HepG2 (cell line): ENCODE data around the gene ITPK1. TPM values are rescaled to one million over a fixed set of nuclear protein-coding genes. Genes with fewer than 3 reads are reported as not detected.

ENCODE experiments used
- AHDC1 ChIP-seq: sonication (generic); formaldehyde crosslinking; IDR thresholded peaks from 2 replicates; pipeline ENCODE4 v1.5.1; 2020; ENCODE audit warnings: mild to moderate bottlenecking, missing genetic modification reagents, borderline replicate concordance
- BCL6 ChIP-seq: IDR thresholded peaks from 2 replicates; pipeline ENCODE4 v1.6.1; 2016; ENCODE audit warnings: missing genetic modification reagents, missing compliant biosample characterization
- HDAC1 ChIP-seq: sonication (generic); formaldehyde crosslinking; IDR thresholded peaks from 2 replicates; pipeline ENCODE4 v1.5.1; 2020; ENCODE audit warnings: mild to moderate bottlenecking, missing genetic modification reagents
- HHEX ChIP-seq: IDR thresholded peaks from 2 replicates; pipeline ENCODE4 v1.6.1; 2016; ENCODE audit warnings: control low read depth
- HNF4G ChIP-seq, 2 experiments: sonication (generic) in 1 of 2; formaldehyde crosslinking in 1 of 2; IDR thresholded peaks; 2 replicates each; pipeline versions ENCODE4 v1.4.0 to v1.6.1; 2011 to 2020; ENCODE audit warnings: borderline replicate concordance in 2 of 2, low read depth in 2 of 2, mild to moderate bottlenecking in 2 of 2, low read length in 1 of 2, missing genetic modification reagents in 1 of 2, moderate library complexity in 1 of 2
- HOXA7 ChIP-seq: sonication (generic); formaldehyde crosslinking; IDR thresholded peaks from 2 replicates; pipeline ENCODE4 v1.8.1; 2022; ENCODE audit warnings: mild to moderate bottlenecking, missing genetic modification reagents, moderate library complexity
- ISL2 ChIP-seq: sonication (generic); formaldehyde crosslinking; IDR thresholded peaks from 2 replicates; pipeline ENCODE4 v1.5.0; 2020; ENCODE audit warnings: missing genetic modification reagents
- JARID2 ChIP-seq: sonication (generic); formaldehyde crosslinking; IDR thresholded peaks from 2 replicates; pipeline ENCODE4 v1.8.1; 2023; ENCODE audit warnings: missing genetic modification reagents, inconsistent platforms; ENCODE audit not compliant: insufficient replicate concordance
- KAT7 ChIP-seq: IDR thresholded peaks from 2 replicates; pipeline ENCODE4 v1.6.1; 2018; ENCODE audit warnings: borderline replicate concordance, missing compliant biosample characterization
- KDM6A ChIP-seq: IDR thresholded peaks from 2 replicates; pipeline ENCODE4 v1.6.1; 2016; ENCODE audit warnings: low read depth
- KLF12 ChIP-seq: sonication (generic); formaldehyde crosslinking; IDR thresholded peaks from 2 replicates; pipeline ENCODE4 v1.4.0; 2020; ENCODE audit warnings: missing genetic modification reagents, borderline replicate concordance
- MIER3 ChIP-seq: IDR thresholded peaks from 2 replicates; pipeline ENCODE4 v1.6.1; 2016; ENCODE audit warnings: missing compliant biosample characterization, borderline replicate concordance
- NFATC3 ChIP-seq: sonication (generic); formaldehyde crosslinking; IDR thresholded peaks from 2 replicates; pipeline ENCODE4 v1.5.1; 2020; ENCODE audit warnings: mild to moderate bottlenecking, missing genetic modification reagents
- POLR2A ChIP-seq, 2 experiments: IDR thresholded peaks; 2 replicates each; pipeline ENCODE4 v1.6.1; 2011; ENCODE audit warnings: low read depth in 2 of 2, low read length in 2 of 2, mild to moderate bottlenecking in 1 of 2, moderate library complexity in 1 of 2; ENCODE audit not compliant: insufficient read depth in 1 of 2
- SAFB2 ChIP-seq: sonication (generic); formaldehyde crosslinking; IDR thresholded peaks from 2 replicates; pipeline ENCODE4 v1.5.1; 2020; ENCODE audit warnings: missing genetic modification reagents, low read depth, mild to moderate bottlenecking, borderline replicate concordance
- SAP130 ChIP-seq: IDR thresholded peaks from 2 replicates; pipeline ENCODE4 v1.6.1; 2016; ENCODE audit warnings: low read depth
- SIN3A ChIP-seq: IDR thresholded peaks from 2 replicates; pipeline ENCODE4 v1.6.1; 2011; ENCODE audit warnings: low read depth, mild to moderate bottlenecking, control low read depth, low read length, borderline replicate concordance
- SIN3B ChIP-seq: fragments of 150-350 bp; IDR thresholded peaks from 2 replicates; pipeline ENCODE4 v1.6.1; 2014; ENCODE audit warnings: low read length
- SP1 ChIP-seq, 2 experiments: fragments of 450-650 bp in 1 of 2; sonication (generic) in 1 of 2; formaldehyde crosslinking in 1 of 2; IDR thresholded peaks; 2 replicates each; pipeline versions ENCODE4 v1.4.0 to v1.6.1; 2016 to 2020; ENCODE audit warnings: missing genetic modification reagents in 1 of 2
- SRSF4 ChIP-seq: fragments of 200-400 bp; formaldehyde crosslinking; IDR thresholded peaks from one replicate; pipeline ENCODE4 v1.6.1; 2018; ENCODE audit warnings: mild to moderate bottlenecking, low read depth, low read length, moderate library complexity; ENCODE audit not compliant: poor library complexity, severe bottlenecking
- ZBTB14 ChIP-seq: sonication (generic); formaldehyde crosslinking; IDR thresholded peaks from 2 replicates; pipeline ENCODE4 v1.4.0; 2020; ENCODE audit warnings: missing genetic modification reagents
- ZEB1 ChIP-seq: IDR thresholded peaks from 2 replicates; pipeline ENCODE4 v1.6.1; 2012; ENCODE audit warnings: mild to moderate bottlenecking, low read depth, inconsistent platforms; ENCODE audit not compliant: insufficient replicate concordance
- ZNF546 ChIP-seq: sonication (generic); formaldehyde crosslinking; conservative IDR thresholded peaks from 2 replicates; pipeline ENCODE4 v1.8.1; 2023; ENCODE audit warnings: mild to moderate bottlenecking, missing genetic modification reagents
- ZNF557 ChIP-seq: sonication (generic); formaldehyde crosslinking; IDR thresholded peaks from 2 replicates; pipeline ENCODE4 v1.4.0; 2020; ENCODE audit warnings: missing genetic modification reagents
- ZNF780A ChIP-seq: sonication (generic); formaldehyde crosslinking; IDR thresholded peaks from 2 replicates; pipeline ENCODE4 v1.8.0; 2022; ENCODE audit warnings: mild to moderate bottlenecking, missing genetic modification reagents, moderate library complexity
- polyA plus RNA-seq, 8 experiments: library from polyadenylated mRNA; depleted of rRNA in 3 of 8; stranded (reverse) in 7 of 8; unstranded in 1 of 8; fragments of >200 nt; fragmentation: Illumina TruSeq in 4 of 8; extraction: Trizol in 4 of 8; gene quantifications; 2 replicates each; pipeline versions ENCODE4 v1.2.1 to v1.2.3, GENCODE V29; 2011 to 2016; ENCODE audit warnings: low read depth in 4 of 8, missing spikeins in 1 of 8, mixed read lengths in 1 of 8; ENCODE audit not compliant: insufficient read depth in 1 of 8
- total RNA-seq, 5 experiments: library from RNA; depleted of rRNA; stranded (reverse); fragments of >200 nt; fragmentation: Illumina TruSeq; extraction: Trizol; gene quantifications; 2 replicates each; pipeline ENCODE4 v1.2.3, GENCODE V29; 2016; ENCODE audit warnings: low read depth in 1 of 5

Gene ITPK1
- total and polyA plus RNA-seq, 2 of the 13 experiments (the other 11 are each of a cell fraction or from before 2014, with no cell fraction given), result 20.5 to 47.5 TPM

GRCh38 chr14:93035917-93036651, 79.6 kb downstream of the ITPK1 start (continued):
- TF ChIP-seq HDAC1 (CRISPR knock-in tag), result peak; percentile 91
- peak; percentile 36 for TF ChIP-seq ZEB1
- no peak for TF ChIP-seq KLF12 (CRISPR knock-in tag)
- TF ChIP-seq SAFB2 (CRISPR knock-in tag), result no peak
- TF ChIP-seq SIN3B, result no peak
- no peak for TF ChIP-seq SP1 (IDR thresholded peaks at IDR 0.05)
- TF ChIP-seq SP1 (CRISPR knock-in tag; IDR thresholded peaks at IDR 0.05), result 0 out of 2 replicates have a peak, but pooled peaks have one; percentile 28
- TF ChIP-seq HOXA7 (CRISPR knock-in tag), result no peak
- no peak for TF ChIP-seq NFATC3 (CRISPR knock-in tag)
- TF ChIP-seq HHEX (CRISPR knock-in tag), result peak; percentile 24; the same call in 1 of the 2 replicates
- no peak for TF ChIP-seq ZNF780A (CRISPR knock-in tag)
- TF ChIP-seq KAT7 (CRISPR knock-in tag), result no peak
- TF ChIP-seq MIER3 (CRISPR knock-in tag), result peak; percentile 48; the same call in 1 of the 2 replicates
- peak; percentile 98 for TF ChIP-seq SAP130 (CRISPR knock-in tag)
- TF ChIP-seq ISL2 (CRISPR knock-in tag), result peak; percentile 62
- TF ChIP-seq JARID2 (CRISPR knock-in tag), result no peak
- peak; percentile 98 for TF ChIP-seq BCL6 (CRISPR knock-in tag)
- peak; percentile 92 for TF ChIP-seq HNF4G (IDR thresholded peaks at IDR 0.05; ENCODE audit: borderline replicate concordance, low read depth, low read length)
- TF ChIP-seq HNF4G (CRISPR knock-in tag; IDR thresholded peaks at IDR 0.05; ENCODE audit: borderline replicate concordance, low read depth), result peak; percentile 91
- TF ChIP-seq AHDC1 (CRISPR knock-in tag), result peak; percentile 80; the same call in 1 of the 2 replicates
- TF ChIP-seq SIN3A, result peak; percentile 93; the same call in 1 of the 2 replicates
- no peak; a peak in 1 of 4 replicates for TF ChIP-seq POLR2A (IDR thresholded peaks at IDR 0.05; ENCODE audit: insufficient read depth in 1 of 2, low read depth in 2 of 2, low read length in 2 of 2)
- no peak for TF ChIP-seq SRSF4
- TF ChIP-seq ZBTB14 (CRISPR knock-in tag), result no peak
- peak; percentile 71 for TF ChIP-seq KDM6A
- no peak for TF ChIP-seq ZNF546 (CRISPR knock-in tag)
- no peak for TF ChIP-seq ZNF557 (CRISPR knock-in tag)
